A673 (cell line): Measurements from ENCODE around the gene HOXD8.

ENCODE experiments used
- CTCF ChIP-seq: fragments of 300-800, 200-600 bp; sonication (generic); conservative IDR thresholded peaks from 2 replicates; pipeline ENCODE4 v1.5.1; 2017; ENCODE audit warnings: low read depth, mild to moderate bottlenecking, antibody characterized with exemption, low read length, moderate library complexity, mixed read lengths
- EZH2 ChIP-seq: fragments of 200-600 bp; sonication (generic); IDR thresholded peaks from 2 replicates; pipeline ENCODE4 v1.6.1; 2017; ENCODE audit warnings: borderline replicate concordance, low read depth, mild to moderate bottlenecking, mixed read lengths, antibody characterized with exemption, low read length; ENCODE audit not compliant: poor library complexity, severe bottlenecking

- TF ChIP-seq CTCF: no peak
- TF ChIP-seq EZH2: no peak
Observed at GRCh38 chr2:176092270-176093144, 37.0 kb upstream of the HOXD8 start, which contains the start of gene HOXD13.
